ENCODE measurements around the gene TNN. TPM values are rescaled to one million over a fixed set of nuclear protein-coding genes. Genes with fewer than 3 reads are reported as not detected.

The TNN gene
- total and polyA plus RNA-seq, 2 experiments from 2014 or later = 0.18 to 0.31 TPM

- Histone ChIP-seq H3F3A (replicated peaks; ENCODE audit: low read depth) (no peaks in the 10 kb centered on the region), H3K27me3 (ENCODE audit: insufficient read depth) (no peaks in the 10 kb centered on the region), H3K9me2 (ENCODE audit: insufficient read depth) (no peaks in the 10 kb centered on the region), H3K36me3 (ENCODE audit: insufficient read depth) (0 out of 2 replicates have a peak, but pooled peaks cover 4% of the 10 kb centered on the region), H3K79me2 (replicated peaks; ENCODE audit: insufficient read depth) (no peaks in the 10 kb centered on the region), H2AFZ (no peak overlapping the region), H3K4me2 (no peak overlapping the region), H3K27ac (ENCODE audit: low read depth) (no peak overlapping the region), H3K4me3 (no peak overlapping the region), H3K4me1 (ENCODE audit: insufficient read depth) (no peaks in the 10 kb centered on the region), H4K20me1 (replicated peaks; ENCODE audit: insufficient read depth) (no peaks in the 10 kb centered on the region)
- ATAC-seq (no peak), DNase-seq (ENCODE audit: low spot score) (no peak)
- TF ChIP-seq POLR2AphosphoS5 (IDR thresholded peaks at IDR 0.05; ENCODE audit: low read depth) = no peak
- Mint-ChIP-seq H3K36me3 (ENCODE audit: low read depth) (peaks cover 8% of the 10 kb centered on the region), H3K9me3 (no peaks in the 10 kb centered on the region), H3K27ac (no peak overlapping the region), H3K27me3 (ENCODE audit: insufficient read depth, low read depth, poor library complexity) (peaks cover 2% of the 10 kb centered on the region), H3K4me1 (no peaks in the 10 kb centered on the region), H3K4me3 (no peak overlapping the region)
Observed at GRCh38 chr1:175169286-175170018, 101.8 kb downstream of the TNN start.

- no peaks in the 10 kb centered on the region for H3K27me3 ChIP-seq (ENCODE audit: insufficient read depth)
- H3K4me3 Mint-ChIP-seq = no peak overlapping the region
- no peak overlapping the region for H3K27ac ChIP-seq (ENCODE audit: low read depth)
- no peaks in the 10 kb centered on the region for H3F3A ChIP-seq (replicated peaks; ENCODE audit: low read depth)
- H3K4me1 ChIP-seq (ENCODE audit: insufficient read depth) = no peaks in the 10 kb centered on the region
- H3K36me3 ChIP-seq (ENCODE audit: insufficient read depth) = no peaks in the 10 kb centered on the region
- H3K4me1 Mint-ChIP-seq = no peaks in the 10 kb centered on the region
- DNase-seq (ENCODE audit: low spot score) (no peak), ATAC-seq (no peak)
- H3K9me2 ChIP-seq (ENCODE audit: insufficient read depth) = no peaks in the 10 kb centered on the region
- H2AFZ ChIP-seq = no peak overlapping the region
- H3K4me3 ChIP-seq = no peak overlapping the region
- H4K20me1 ChIP-seq (replicated peaks; ENCODE audit: insufficient read depth) = no peaks in the 10 kb centered on the region
- no peaks in the 10 kb centered on the region for H3K79me2 ChIP-seq (replicated peaks; ENCODE audit: insufficient read depth)
- peaks cover 3% of the 10 kb centered on the region; the same call in 1 of the 3 replicates for H3K36me3 Mint-ChIP-seq (ENCODE audit: low read depth)
- H3K27ac Mint-ChIP-seq = no peak overlapping the region
- no peaks in the 10 kb centered on the region for H3K9me3 Mint-ChIP-seq
- H3K4me2 ChIP-seq = no peak overlapping the region
- no peaks in the 10 kb centered on the region for H3K27me3 Mint-ChIP-seq (ENCODE audit: insufficient read depth, low read depth, poor library complexity)
- TF ChIP-seq ZNF462 (CRISPR knock-in tag; IDR thresholded peaks at IDR 0.05) (no peak), ZNF114 (CRISPR knock-in tag; IDR thresholded peaks at IDR 0.05) (no peak), REST (IDR thresholded peaks at IDR 0.05; ENCODE audit: unreplicated experiment) (no peak), CTCF (conservative IDR thresholded peaks at IDR 0.05; ENCODE audit: low read depth in 2 of 2) (no peak), NANOG (IDR thresholded peaks at IDR 0.05; ENCODE audit: borderline replicate concordance) (no peak), POLR2AphosphoS5 (IDR thresholded peaks at IDR 0.05; ENCODE audit: low read depth) (no peak), JUNB (IDR thresholded peaks at IDR 0.05; ENCODE audit: unreplicated experiment) (no peak), CREB1 (CRISPR knock-in tag; IDR thresholded peaks at IDR 0.05; ENCODE audit: low read depth) (no peak)
Observed at GRCh38 chr1:175171036-175171913, 103.6 kb downstream of the TNN start.

All from GM23338 (cell line).